ENCODE measurements around the gene XRCC6.
A peak's percentile ranks its signal among the peaks of the same experiment; 100 is the strongest.
"Not testable (repeated sequence)": the region's sequence is repeated elsewhere in the genome, so short reads cannot be mapped to it uniquely, and the experiment has no call there.

DNA sequence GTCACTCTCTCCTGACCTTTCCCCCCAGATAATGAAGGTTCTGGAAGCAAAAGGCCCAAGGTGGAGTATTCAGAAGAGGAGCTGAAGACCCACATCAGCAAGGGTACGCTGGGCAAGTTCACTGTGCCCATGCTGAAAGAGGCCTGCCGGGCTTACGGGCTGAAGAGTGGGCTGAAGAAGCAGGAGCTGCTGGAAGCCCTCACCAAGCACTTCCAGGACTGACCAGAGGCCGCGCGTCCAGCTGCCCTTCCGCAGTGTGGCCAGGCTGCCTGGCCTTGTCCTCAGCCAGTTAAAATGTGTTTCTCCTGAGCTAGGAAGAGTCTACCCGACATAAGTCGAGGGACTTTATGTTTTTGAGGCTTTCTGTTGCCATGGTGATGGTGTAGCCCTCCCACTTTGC lies 42.5 kb downstream of the XRCC6 start:
- TF ChIP-seq, protein P1, sequence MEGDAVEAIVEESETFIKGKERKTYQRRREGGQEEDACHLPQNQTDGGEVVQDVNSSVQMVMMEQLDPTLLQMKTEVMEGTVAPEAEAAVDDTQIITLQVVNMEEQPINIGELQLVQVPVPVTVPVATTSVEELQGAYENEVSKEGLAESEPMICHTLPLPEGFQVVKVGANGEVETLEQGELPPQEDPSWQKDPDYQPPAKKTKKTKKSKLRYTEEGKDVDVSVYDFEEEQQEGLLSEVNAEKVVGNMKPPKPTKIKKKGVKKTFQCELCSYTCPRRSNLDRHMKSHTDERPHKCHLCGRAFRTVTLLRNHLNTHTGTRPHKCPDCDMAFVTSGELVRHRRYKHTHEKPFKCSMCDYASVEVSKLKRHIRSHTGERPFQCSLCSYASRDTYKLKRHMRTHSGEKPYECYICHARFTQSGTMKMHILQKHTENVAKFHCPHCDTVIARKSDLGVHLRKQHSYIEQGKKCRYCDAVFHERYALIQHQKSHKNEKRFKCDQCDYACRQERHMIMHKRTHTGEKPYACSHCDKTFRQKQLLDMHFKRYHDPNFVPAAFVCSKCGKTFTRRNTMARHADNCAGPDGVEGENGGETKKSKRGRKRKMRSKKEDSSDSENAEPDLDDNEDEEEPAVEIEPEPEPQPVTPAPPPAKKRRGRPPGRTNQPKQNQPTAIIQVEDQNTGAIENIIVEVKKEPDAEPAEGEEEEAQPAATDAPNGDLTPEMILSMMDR (IDR thresholded peaks at IDR 0.05 in 8 of 11, conservative IDR thresholded peaks at IDR 0.05 in 3 of 11), result not testable (repeated sequence)
- not testable (repeated sequence) for TF ChIP-seq POLR2A (IDR thresholded peaks at IDR 0.05)
- peak in 1 of 3 donors; percentile 43 for TF ChIP-seq POLR2AphosphoS5 (IDR thresholded peaks at IDR 0.05)
